Heart right ventricle (tissue), 16 donors: ENCODE data around the gene TFB1M. TPM values are rescaled to one million over a fixed set of nuclear protein-coding genes. Genes with fewer than 3 reads are reported as not detected.

Experiments
- ATAC-seq, 8 donors: fragments of 200-7000 bp; cut with Tn5 transposase; one replicate each; pipeline ENCODE4 v1.9.1; 2020; ENCODE audit warnings: mild to moderate bottlenecking in 8 of 8, moderate library complexity in 8 of 8, moderate number of reproducible peaks in 1 of 8
- DNase-seq, 2 donors: peaks; one replicate each; pipeline ENCODE4 v3.0.0-alpha.2; 2020
- H3K27ac ChIP-seq, 10 donors: fragments of 200-600 bp; sonication (generic) in 2 of 10; one replicate each; pipeline versions ENCODE4 v1.5.0 to v1.8.0; 2020 to 2022; ENCODE audit warnings: mild to moderate bottlenecking in 3 of 10
- H3K27me3 ChIP-seq, 7 donors: fragments of 200-600 bp; one replicate each; pipeline ENCODE4 v1.8.0; 2021 to 2022; ENCODE audit warnings: mild to moderate bottlenecking in 2 of 7
- H3K36me3 ChIP-seq, 9 donors: fragments of 200-600 bp; sonication (generic) in 1 of 9; one replicate each; pipeline versions ENCODE4 v1.5.0 to v1.8.0; 2020 to 2022; ENCODE audit warnings: mild to moderate bottlenecking in 2 of 9
- H3K4me1 ChIP-seq, 9 donors: fragments of 200-600 bp; sonication (generic) in 1 of 9; one replicate each; pipeline versions ENCODE4 v1.5.0 to v1.8.0; 2020 to 2022; ENCODE audit warnings: mild to moderate bottlenecking in 4 of 9
- H3K4me3 ChIP-seq, 10 donors: fragments of 200-600 bp; sonication (generic) in 2 of 10; one replicate each; pipeline versions ENCODE4 v1.5.0 to v1.8.0; 2020 to 2022; ENCODE audit warnings: mild to moderate bottlenecking in 7 of 10, moderate library complexity in 2 of 10
- H3K9me3 ChIP-seq, 11 donors: fragments of 200-600 bp in 10 of 11; sonication (generic) in 2 of 11; one replicate each; pipeline versions ENCODE4 v1.5.0 to v1.8.0; 2013 to 2022; ENCODE audit warnings: mild to moderate bottlenecking in 2 of 11, control low read depth in 1 of 11, moderate library complexity in 1 of 11
- CTCF ChIP-seq, 9 donors: fragments of 200-600 bp; sonication (generic) in 2 of 9; IDR thresholded peaks; one replicate each; pipeline versions ENCODE4 v1.5.0 to v1.8.0; 2021 to 2022; ENCODE audit warnings: antibody characterized with exemption in 9 of 9, mild to moderate bottlenecking in 5 of 9, moderate library complexity in 1 of 9
- WGBS, 2 donors: extraction: QIAGEN DNeasy Blood & Tissue Kit; methylation state at CpG; one replicate each; pipeline ENCODE4 v1.1.7; 2013; ENCODE audit warnings: inconsistent platforms in 1 of 2; 5-methylcytosine and 5-hydroxymethylcytosine counted together
- intact Hi-C, 10 donors: fragments of 100-400 bp; cut with DNase I; formaldehyde crosslinking; loops; one replicate each; pipeline versions ENCODE4 v1.11.1 to v1.14.2; 2022
- polyA plus RNA-seq, 2 donors: library from polyadenylated mRNA; stranded (reverse); fragments of 200-250 nt; gene quantifications; one replicate each; pipeline ENCODE4 v1.2.3, GENCODE V29; 2013
- total RNA-seq, 10 donors: library from RNA; stranded (reverse); fragmentation: NEBNext Ultra II Directional in 3 of 10; extraction: Animal tissue kit (Norgen Biotek cat#: 25700) in 3 of 10; gene quantifications; one replicate each; pipeline versions ENCODE4 v1.2.1 to v1.2.4, GENCODE V29; 2021 to 2023
- donor health status: Arrhythmogenic right ventricular cardiomyopathy.
- donor health status: ischemic (EF 13 %, LVEDD 7.1; RV severe dilation, severe dysfunction).
- donor health status: healthy with polysubstance abuse.
- donor health status: DM: no; HTN: yes; CAD: no.
- donor health status: DM: no; HTN: no; CAD: no.
- donor health status: ischemic (EF 25% LVEDD 6.9; RV normal size, moderate dysfunction).
- donor health status: ischemic (EF 25% LVEDD 5.7; RV mildly dilated, moderate dysfunction).
- donor health status: healthy.
- donor health status: DM: yes; HTN: yes; CAD: no.
- donor health status: Ischemic cardiomyopathy.
- donor health status: ischemic (EF 35%, LVEDD 5.7; RV mildly dilated, moderate dysfunction).
- donor health status: nonischemic (EF 11% LVEDD 7.7; RV severe dilation, severe dysfunction).
- donor health status: DM: yes; HTN: yes; CAD: no.
- donor health status: PGD.
- donor health status: ischemic (EF 29% LVEDD 5.4; RV normal size, mild dysfunction).
- donor health status: nonischemic (EF 23%, LVEDD 6.1; RV moderate dilation, normal function).

The TFB1M gene
- total and polyA plus RNA-seq, 12 donors, result 9.7 to 23.1 (median 17.9) TPM

GRCh38 chr6:155256122-155256795 lies 58.0 kb downstream of the TFB1M start:
- no peak for TF ChIP-seq CTCF (IDR thresholded peaks at IDR 0.05)
- WGBS, 2 donors, result 68 to 75% methylated on average over 13 of the region's 13 CpGs
- peak in 1 of 2 donors; percentile 29 for DNase-seq
- Histone ChIP-seq H3K27ac (no peak overlapping the region), H3K4me3 (no peak overlapping the region), H3K9me3 (no peaks in the 10 kb centered on the region), H3K4me1 (peaks cover 0 to 21% (median 6%) of the 10 kb centered on the region in 9 donors), H3K36me3 (peaks cover 0 to 100% (median 38%) of the 10 kb centered on the region in 9 donors), H3K27me3 (no peaks in the 10 kb centered on the region)
- intact Hi-C loops, result no loop called here
- ATAC-seq, result peak in 6 of 8 donors; percentile 12 to 50 (median 44)

GRCh38 chr6:155254139-155254538 lies 60.1 kb downstream of the TFB1M start:
- intact Hi-C loops, result loop anchor here in 1 of 10 donors (5.0 kb wide), 1 partner anchor 322 kb away; no protein-coding TSS in a partner anchor
- peak in 1 of 2 donors; percentile 24 for DNase-seq
- H3K9me3 ChIP-seq, result no peaks in the 10 kb centered on the region
- no peak for TF ChIP-seq CTCF (IDR thresholded peaks at IDR 0.05)
- no peaks in the 10 kb centered on the region for H3K27me3 ChIP-seq
- peak in 5 of 8 donors; percentile 40 to 74 (median 43) for ATAC-seq
- peaks cover 0 to 28% (median 9%) of the 10 kb centered on the region in 9 donors for H3K4me1 ChIP-seq
- no peak overlapping the region for H3K4me3 ChIP-seq
- 70 to 72% methylated on average over 10 of the region's 10 CpGs for whole genome bisulfite sequencing, 2 donors
- H3K36me3 ChIP-seq, result peaks cover 0 to 97% (median 38%) of the 10 kb centered on the region in 9 donors
- H3K27ac ChIP-seq, result peak overlapping the region in 7 of 10 donors; percentile 13 to 67 (median 51)

- ATAC-seq, result peak in 6 of 8 donors; percentile 34 to 67 (median 62)
- Histone ChIP-seq H3K4me1 (peaks cover 0 to 28% (median 9%) of the 10 kb centered on the region in 9 donors), H3K4me3 (no peak overlapping the region), H3K27ac (peak overlapping the region in 8 of 10 donors; percentile 14 to 67 (median 47)), H3K9me3 (no peaks in the 10 kb centered on the region), H3K27me3 (no peaks in the 10 kb centered on the region), H3K36me3 (peaks cover 0 to 90% (median 38%) of the 10 kb centered on the region in 9 donors)
- 40 to 43% methylated on average over 1 of the region's 1 CpG for WGBS, 2 donors
- no peak for DNase-seq
- intact Hi-C loops, result loop anchor here in 1 of 10 donors (5.0 kb wide), 1 partner anchor 321 kb away; no protein-coding TSS in a partner anchor
- TF ChIP-seq CTCF (IDR thresholded peaks at IDR 0.05), result no peak
Measured at GRCh38 chr6:155253337-155253736, 60.9 kb downstream of the TFB1M start.

GRCh38 chr6:155252581-155252980 lies 61.7 kb downstream of the TFB1M start:
- intact Hi-C loops, result loop anchor here in 1 of 10 donors (5.0 kb wide), 1 partner anchor 320 kb away; no protein-coding TSS in a partner anchor
- no peak for DNase-seq

More at GRCh38 chr6:155252581-155252980, 61.7 kb downstream of the TFB1M start:
- WGBS, 2 donors, result 98% methylated on average over 8 of the region's 8 CpGs
- no peak for ATAC-seq
- TF ChIP-seq CTCF (IDR thresholded peaks at IDR 0.05), result no peak
- no peaks in the 10 kb centered on the region for H3K27me3 ChIP-seq
- no peak overlapping the region for H3K4me3 ChIP-seq
- H3K36me3 ChIP-seq, result peaks cover 0 to 82% (median 30%) of the 10 kb centered on the region in 9 donors
- peak overlapping the region in 4 of 10 donors; percentile 15 to 61 (median 36) for H3K27ac ChIP-seq
- peaks cover 0 to 34% (median 9%) of the 10 kb centered on the region in 9 donors for H3K4me1 ChIP-seq
- no peaks in the 10 kb centered on the region for H3K9me3 ChIP-seq
